B cell (primary cell): Measurements from ENCODE around the gene CCDC78.

Experiments
- CTCF ChIP-seq: fragments of 200-600 bp; IDR thresholded peaks from one replicate; pipeline ENCODE4 v1.8.0; 2022; ENCODE audit warnings: antibody characterized with exemption, mild to moderate bottlenecking
- EZH2 ChIP-seq: IDR thresholded peaks from 2 replicates; pipeline ENCODE4 v1.6.1; 2012; ENCODE audit warnings: borderline replicate concordance, low read depth, mild to moderate bottlenecking, moderate library complexity, low read length; ENCODE audit not compliant: insufficient read depth, poor library complexity, severe bottlenecking

GRCh38 chr16:694863-695354 is 31.3 kb downstream of the CCDC78 start:
- no peak for TF ChIP-seq CTCF
- TF ChIP-seq EZH2 = no peak
